B cell (primary cell): ENCODE data around the gene CARMIL1. TPM values are rescaled to one million over a fixed set of nuclear protein-coding genes. Genes with fewer than 3 reads are reported as not detected.

Experiments
- ATAC-seq: fragments of 200-7000 bp; cut with Tn5 transposase; one replicate; pipeline ENCODE4 v1.10.0; 2021; ENCODE audit warnings: low read depth, mild to moderate bottlenecking, moderate number of reproducible peaks, moderate library complexity
- CTCF ChIA-PET: fragments of 350-600 bp; sonication (Branson Sonifier 250); formaldehyde crosslinking; loops from one replicate; lab custom pipeline; 2021; ENCODE audit warnings: antibody characterized with exemption, inconsistent platforms; lab: Charles Lee
- POLR2A ChIA-PET: fragments of 350-600 bp; sonication (Branson Sonifier 250); formaldehyde crosslinking; loops from one replicate; lab custom pipeline; 2021; ENCODE audit warnings: antibody characterized with exemption; lab: Charles Lee
- DNase-seq: peaks from one replicate; pipeline ENCODE4 v3.0.0; 2013
- H2AFZ ChIP-seq: 2 replicates; pipeline ENCODE4 v1.6.1; 2012; ENCODE audit warnings: mild to moderate bottlenecking, low read depth, low read length; ENCODE audit not compliant: insufficient read depth, poor library complexity, severe bottlenecking
- H3K27ac ChIP-seq, 2 donors: 1 replicate in 1 of 2; 2 replicates in 1 of 2; pipeline ENCODE4 v1.5.1; 2012 to 2013; ENCODE audit warnings: low read length in 2 of 2, mild to moderate bottlenecking in 2 of 2, moderate library complexity in 1 of 2
- H3K27me3 ChIP-seq, 4 experiments: fragments of 200-600 bp in 1 of 4; sonication (generic) in 1 of 4; replicated peaks in 1 of 4; 1 replicate in 2 of 4; 2 replicates in 2 of 4; pipeline versions ENCODE4 v1.6.1 to v1.7.0; 2013 to 2016; ENCODE audit warnings: low read length in 3 of 4, mild to moderate bottlenecking in 2 of 4, mixed read lengths in 1 of 4, moderate library complexity in 1 of 4; ENCODE audit not compliant: insufficient read depth in 4 of 4, control insufficient read depth in 3 of 4; ENCODE audit errors: control extremely low read depth in 1 of 4
- H3K36me3 ChIP-seq, 2 experiments: replicated peaks in 1 of 2; 1 replicate in 1 of 2; 2 replicates in 1 of 2; pipeline versions ENCODE4 v1.6.1 to v1.7.1; 2013; ENCODE audit warnings: low read length in 1 of 2; ENCODE audit not compliant: insufficient read depth in 2 of 2, control insufficient read depth in 1 of 2; ENCODE audit errors: control extremely low read depth in 1 of 2, extremely low read depth in 1 of 2
- H3K4me1 ChIP-seq, 2 donors: fragments of 200-600 bp in 1 of 2; sonication (generic) in 1 of 2; 1 replicate in 1 of 2; 2 replicates in 1 of 2; pipeline versions ENCODE4 v1.5.1 to v1.6.1; 2013 to 2017; ENCODE audit warnings: low read length in 2 of 2; ENCODE audit not compliant: control insufficient read depth in 2 of 2, insufficient read depth in 2 of 2
- H3K4me2 ChIP-seq: replicated peaks from 2 replicates; pipeline ENCODE3; 2012; ENCODE audit warnings: mild to moderate bottlenecking, low read depth, low read length; ENCODE audit not compliant: poor library complexity, severe bottlenecking
- H3K4me3 ChIP-seq, 5 experiments: fragments of 200-600 bp in 1 of 5; sonication (generic) in 1 of 5; 1 replicate in 3 of 5; 2 replicates in 2 of 5; pipeline versions ENCODE4 v1.5.1 to v1.7.0; 2011 to 2016; ENCODE audit warnings: low read length in 4 of 5, mild to moderate bottlenecking in 4 of 5, low read depth in 2 of 5, control low read depth in 1 of 5, moderate library complexity in 1 of 5; ENCODE audit not compliant: insufficient read depth in 1 of 5; ENCODE audit errors: control extremely low read depth in 1 of 5, extremely low read depth in 1 of 5
- H3K79me2 ChIP-seq: fragments of 200-600 bp; sonication (generic); one replicate; pipeline ENCODE4 v1.6.0; 2016; ENCODE audit warnings: low read length; ENCODE audit not compliant: control insufficient read depth, insufficient read depth
- H3K9ac ChIP-seq: fragments of 200-600 bp; sonication (generic); 2 replicates; pipeline ENCODE4 v1.6.1; 2017; ENCODE audit warnings: mild to moderate bottlenecking, low read length, moderate library complexity
- H3K9me3 ChIP-seq, 3 donors: one replicate each; pipeline versions ENCODE4 v1.6.1 to v1.7.1; 2013; ENCODE audit warnings: low read length in 2 of 3; ENCODE audit not compliant: control insufficient read depth in 2 of 3, insufficient read depth in 1 of 3; ENCODE audit errors: control extremely low read depth in 1 of 3
- H4K20me1 ChIP-seq: 2 replicates; pipeline ENCODE4 v1.6.0; 2012; ENCODE audit warnings: mild to moderate bottlenecking, low read length; ENCODE audit not compliant: insufficient read depth, control insufficient read depth, poor library complexity, severe bottlenecking
- H3K27ac Mint-ChIP-seq: one replicate; pipeline ENCODE4 v1.8.0; 2021; ENCODE audit warnings: mixed read lengths
- H3K27me3 Mint-ChIP-seq: one replicate; pipeline ENCODE4 v1.8.0; 2021; ENCODE audit warnings: mixed read lengths
- H3K4me1 Mint-ChIP-seq: one replicate; pipeline ENCODE4 v1.8.0; 2021; ENCODE audit warnings: mixed read lengths
- H3K4me3 Mint-ChIP-seq: one replicate; pipeline ENCODE4 v1.8.0; 2021; ENCODE audit warnings: mixed read lengths
- H3K9me3 Mint-ChIP-seq: one replicate; pipeline ENCODE4 v1.8.0; 2022; ENCODE audit warnings: mixed read lengths; ENCODE audit not compliant: insufficient read depth
- CTCF ChIP-seq: fragments of 200-600 bp; IDR thresholded peaks from one replicate; pipeline ENCODE4 v1.8.0; 2022; ENCODE audit warnings: antibody characterized with exemption, mild to moderate bottlenecking
- EZH2 ChIP-seq: IDR thresholded peaks from 2 replicates; pipeline ENCODE4 v1.6.1; 2012; ENCODE audit warnings: borderline replicate concordance, low read depth, mild to moderate bottlenecking, moderate library complexity, low read length; ENCODE audit not compliant: insufficient read depth, poor library complexity, severe bottlenecking
- WGBS: methylation state at CpG from one replicate; pipeline ENCODE4 v1.1.5; 2013; ENCODE audit warnings: missing lambda C conversion rate; ENCODE audit not compliant: insufficient coverage; 5-methylcytosine and 5-hydroxymethylcytosine counted together
- intact Hi-C: fragments of 100-400 bp; cut with micrococcal nuclease; formaldehyde crosslinking; loops from one replicate; pipeline ENCODE4 v1.10.0; 2022
- polyA plus RNA-seq: library from polyadenylated mRNA; depleted of rRNA; stranded (reverse); fragments of >200 nt; gene quantifications from 2 replicates; pipeline ENCODE4 v1.2.3, GENCODE V29; 2012
- total RNA-seq, 2 donors: library from RNA; stranded (reverse); fragments of 120-200 nt in 1 of 2; gene quantifications; 1 replicate in 1 of 2; 2 replicates in 1 of 2; pipeline versions ENCODE4 v1.2.3 to v1.2.4, GENCODE V29; 2013 to 2022

Gene CARMIL1
- total and polyA plus RNA-seq, 2 donors (not counting 1 experiment from before 2014, with no cell fraction given), result 7.5 to 11.0 TPM

GRCh38 chr6:25478973-25479372, 199.8 kb downstream of the CARMIL1 start:
- ATAC-seq (no peak), DNase-seq (no peak)
- H3K79me2 ChIP-seq, result no peaks in the 10 kb centered on the region
- Mint-ChIP-seq H3K4me3 (no peak overlapping the region), H3K9me3 (no peaks in the 10 kb centered on the region), H3K4me1 (peaks cover 9% of the 10 kb centered on the region), H3K27ac (no peak overlapping the region), H3K27me3 (no peaks in the 10 kb centered on the region)
- no peaks in the 10 kb centered on the region for H3K9me3 ChIP-seq
- peaks cover 0 to 2% of the 10 kb centered on the region in 2 experiments for H3K36me3 ChIP-seq
- peaks cover 0 to 5% of the 10 kb centered on the region in 2 donors for H3K4me1 ChIP-seq
- no peaks in the 10 kb centered on the region for H3K27me3 ChIP-seq
- H4K20me1 ChIP-seq, result no peaks in the 10 kb centered on the region
- ChIA-PET CTCF (no interaction called here), POLR2A (no interaction called here)
- H3K9ac ChIP-seq, result no peak overlapping the region
- H3K4me2 ChIP-seq, result no peak overlapping the region
- H3K27ac ChIP-seq, result no peak overlapping the region
- intact Hi-C loops, result loop anchor here (10.0 kb wide), 1 partner anchor 94 kb away; no protein-coding TSS in a partner anchor
- H2AFZ ChIP-seq, result no peak overlapping the region
- H3K4me3 ChIP-seq, result no peak overlapping the region
- WGBS, result no CpG with 5 or more reads among the region's 1 CpG
- TF ChIP-seq EZH2 (no peak), CTCF (no peak)

GRCh38 chr6:25481267-25481666, 202.1 kb downstream of the CARMIL1 start:
- ATAC-seq (no peak), DNase-seq (no peak)
- no peaks in the 10 kb centered on the region for H3K27me3 ChIP-seq
- H3K36me3 ChIP-seq, result no peaks in the 10 kb centered on the region
- intact Hi-C loops, result no loop called here
- H3K9me3 ChIP-seq, result no peaks in the 10 kb centered on the region
- H4K20me1 ChIP-seq, result no peaks in the 10 kb centered on the region
- POLR2A ChIA-PET, result no interaction called here
- H3K27ac ChIP-seq, result no peak overlapping the region
- no peaks in the 10 kb centered on the region for H3K79me2 ChIP-seq
- H3K9ac ChIP-seq, result no peak overlapping the region
- H3K4me1 ChIP-seq, result no peaks in the 10 kb centered on the region
- H3K27me3 Mint-ChIP-seq, result no peaks in the 10 kb centered on the region
- no peaks in the 10 kb centered on the region for H3K4me1 Mint-ChIP-seq
- no peak overlapping the region for H3K27ac Mint-ChIP-seq
- H3K4me3 ChIP-seq, result no peak overlapping the region
- CTCF ChIA-PET, result no interaction called here
- H3K4me3 Mint-ChIP-seq, result no peak overlapping the region
- no peak overlapping the region for H2AFZ ChIP-seq
- H3K4me2 ChIP-seq, result no peak overlapping the region
- H3K9me3 Mint-ChIP-seq, result no peaks in the 10 kb centered on the region
- TF ChIP-seq EZH2 (no peak), CTCF (no peak)
- no CpG with 5 or more reads among the region's 1 CpG for WGBS
